ENCODE measurements around the gene SPRY4. TPM values are rescaled to one million over a fixed set of nuclear protein-coding genes. Genes with fewer than 3 reads are reported as not detected.
"Not testable (repeated sequence)": the region's sequence is repeated elsewhere in the genome, so short reads cannot be mapped to it uniquely, and the experiment has no call there.

Gene SPRY4, protein sequence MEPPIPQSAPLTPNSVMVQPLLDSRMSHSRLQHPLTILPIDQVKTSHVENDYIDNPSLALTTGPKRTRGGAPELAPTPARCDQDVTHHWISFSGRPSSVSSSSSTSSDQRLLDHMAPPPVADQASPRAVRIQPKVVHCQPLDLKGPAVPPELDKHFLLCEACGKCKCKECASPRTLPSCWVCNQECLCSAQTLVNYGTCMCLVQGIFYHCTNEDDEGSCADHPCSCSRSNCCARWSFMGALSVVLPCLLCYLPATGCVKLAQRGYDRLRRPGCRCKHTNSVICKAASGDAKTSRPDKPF
- total RNA-seq = under 1 TPM; 0.31 to 0.67 TPM

DNA sequence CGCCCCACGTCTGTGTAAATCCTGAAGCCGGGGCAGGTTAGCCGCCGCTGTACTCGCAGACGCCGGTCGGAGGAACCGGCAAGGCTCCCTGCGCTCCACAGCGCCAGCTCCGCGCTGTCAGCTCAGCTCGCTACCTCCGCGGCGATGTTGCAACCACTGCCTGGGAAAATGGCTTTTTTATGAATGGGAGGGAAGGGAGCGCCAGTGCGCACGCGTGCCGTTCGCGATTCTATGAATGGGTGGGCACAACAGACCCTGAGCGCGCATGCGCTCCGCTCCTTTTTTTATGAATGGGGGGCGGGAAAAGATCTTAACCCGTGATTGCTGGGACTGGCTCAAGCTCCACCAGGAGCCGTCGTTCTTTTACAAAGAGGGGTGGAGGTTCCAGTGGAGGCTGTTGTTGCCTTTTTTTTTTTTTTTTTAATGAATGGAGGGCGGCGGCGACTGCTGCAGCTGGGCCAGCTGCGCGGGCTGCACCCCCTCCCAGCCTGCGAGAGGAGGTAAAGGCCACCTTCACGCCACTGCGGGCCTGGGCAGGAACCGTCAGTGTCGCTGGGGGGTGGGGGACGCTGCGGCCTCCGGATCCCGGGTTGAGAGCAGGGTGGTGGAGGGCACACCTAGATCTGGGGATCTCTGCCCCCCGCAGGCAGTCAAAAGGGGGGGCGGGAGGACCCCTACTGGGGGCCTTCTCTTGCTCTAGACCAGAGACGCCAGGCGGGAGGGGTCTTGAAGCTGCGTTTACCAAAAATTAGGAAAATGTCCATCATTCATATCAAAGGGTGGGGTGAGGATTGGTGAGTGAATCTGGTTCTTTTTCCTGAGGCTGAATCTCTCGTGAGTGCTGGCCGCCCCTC is at the start of gene SPRY4:
TSS of gene SPRY4 (minus strand) at position 151 of the 854 bp plus-strand sequence. CDS start 9,913 bp downstream, outside the sequence.
- peak; percentile 95 for DNase-seq
- H3K4me3 Mint-ChIP-seq = peak within 1 kb of the TSS; percentile 85
- H3K36me3 Mint-ChIP-seq (ENCODE audit: low read depth) = no peaks in the 10 kb centered on the region
- peaks cover 28% of the 10 kb centered on the region for H3K4me1 Mint-ChIP-seq (ENCODE audit: low read depth)
- H3K9me3 Mint-ChIP-seq = no peaks in the 10 kb centered on the region
- H3K27ac Mint-ChIP-seq = peak within 1 kb of the TSS; percentile 18
- intact Hi-C loops (cut with micrococcal nuclease) = loop anchor here (1.0 to 2.0 kb wide), 7 partner anchors 32 to 401 kb away; no protein-coding TSS in a partner anchor
- CTCF ChIA-PET = interaction anchor here (0.6 to 1.6 kb wide), 5 partner anchors 9 to 225 kb away, joined by 3 to 6 read pairs (median 4); no protein-coding TSS in a partner anchor
- H3K27me3 Mint-ChIP-seq (ENCODE audit: low read depth) = peaks cover 55% of the 10 kb centered on the region

DNA sequence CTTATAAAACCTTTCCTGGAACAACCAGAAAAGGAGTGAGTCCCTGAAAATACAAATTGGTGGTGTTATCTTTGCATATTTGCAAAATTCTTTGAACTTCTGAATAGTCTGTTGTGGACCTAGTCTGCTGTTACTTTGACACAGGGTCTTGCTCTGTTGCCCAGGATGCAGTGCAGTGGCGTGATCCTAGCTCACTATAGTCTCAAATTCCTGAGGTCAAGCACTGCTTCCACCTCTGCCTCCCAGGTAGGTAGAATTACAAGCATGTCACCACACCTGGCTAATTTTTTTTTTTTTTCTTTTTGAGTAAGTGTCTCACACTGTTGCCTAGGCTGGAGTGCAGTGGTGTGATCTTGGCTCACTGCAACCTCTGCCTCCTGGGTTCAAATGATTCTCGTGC is 43.7 kb upstream of the SPRY4 start:
- CTCF ChIA-PET = interaction anchor here (0.7 to 1.6 kb wide), 2 partner anchors 10 to 64 kb away, joined by 3 to 8 read pairs; no protein-coding TSS in a partner anchor
- Mint-ChIP-seq H3K4me3 (no peak overlapping the region), H3K4me1 (ENCODE audit: low read depth) (peaks cover 8% of the 10 kb centered on the region), H3K36me3 (ENCODE audit: low read depth) (no peaks in the 10 kb centered on the region), H3K27ac (no peak overlapping the region), H3K27me3 (ENCODE audit: low read depth) (no peaks in the 10 kb centered on the region), H3K9me3 (no peaks in the 10 kb centered on the region)
- intact Hi-C loops (cut with micrococcal nuclease) = no loop called here
- DNase-seq = no peak

DNA sequence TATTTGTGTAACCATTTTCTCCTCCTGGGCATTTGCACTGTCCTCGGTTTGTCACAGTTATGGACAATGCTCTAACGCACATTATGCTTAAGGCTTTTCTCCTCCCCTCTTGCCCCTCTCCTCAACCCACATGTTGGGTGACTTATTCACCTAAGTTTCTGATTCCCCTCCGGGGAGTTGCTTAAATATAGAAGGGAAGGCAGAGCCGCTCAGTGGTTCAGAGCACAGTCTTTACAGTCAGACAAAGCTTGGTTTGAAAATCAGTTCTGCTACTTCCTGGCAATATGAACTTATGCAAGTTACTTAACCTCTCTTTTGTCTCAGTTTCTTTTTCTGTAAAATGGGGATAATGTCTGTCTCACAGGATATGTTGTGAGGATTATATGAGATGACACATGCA is 41.2 kb upstream of the SPRY4 start:
- no peak overlapping the region for H3K27ac Mint-ChIP-seq
- no peaks in the 10 kb centered on the region for H3K27me3 Mint-ChIP-seq (ENCODE audit: low read depth)
- H3K36me3 Mint-ChIP-seq (ENCODE audit: low read depth) = no peaks in the 10 kb centered on the region
- CTCF ChIA-PET = no interaction called here
- no peak overlapping the region for H3K4me3 Mint-ChIP-seq
- intact Hi-C loops (cut with micrococcal nuclease) = no loop called here
- H3K9me3 Mint-ChIP-seq = no peaks in the 10 kb centered on the region
- no peak for DNase-seq
- H3K4me1 Mint-ChIP-seq (ENCODE audit: low read depth) = peaks cover 8% of the 10 kb centered on the region

DNA sequence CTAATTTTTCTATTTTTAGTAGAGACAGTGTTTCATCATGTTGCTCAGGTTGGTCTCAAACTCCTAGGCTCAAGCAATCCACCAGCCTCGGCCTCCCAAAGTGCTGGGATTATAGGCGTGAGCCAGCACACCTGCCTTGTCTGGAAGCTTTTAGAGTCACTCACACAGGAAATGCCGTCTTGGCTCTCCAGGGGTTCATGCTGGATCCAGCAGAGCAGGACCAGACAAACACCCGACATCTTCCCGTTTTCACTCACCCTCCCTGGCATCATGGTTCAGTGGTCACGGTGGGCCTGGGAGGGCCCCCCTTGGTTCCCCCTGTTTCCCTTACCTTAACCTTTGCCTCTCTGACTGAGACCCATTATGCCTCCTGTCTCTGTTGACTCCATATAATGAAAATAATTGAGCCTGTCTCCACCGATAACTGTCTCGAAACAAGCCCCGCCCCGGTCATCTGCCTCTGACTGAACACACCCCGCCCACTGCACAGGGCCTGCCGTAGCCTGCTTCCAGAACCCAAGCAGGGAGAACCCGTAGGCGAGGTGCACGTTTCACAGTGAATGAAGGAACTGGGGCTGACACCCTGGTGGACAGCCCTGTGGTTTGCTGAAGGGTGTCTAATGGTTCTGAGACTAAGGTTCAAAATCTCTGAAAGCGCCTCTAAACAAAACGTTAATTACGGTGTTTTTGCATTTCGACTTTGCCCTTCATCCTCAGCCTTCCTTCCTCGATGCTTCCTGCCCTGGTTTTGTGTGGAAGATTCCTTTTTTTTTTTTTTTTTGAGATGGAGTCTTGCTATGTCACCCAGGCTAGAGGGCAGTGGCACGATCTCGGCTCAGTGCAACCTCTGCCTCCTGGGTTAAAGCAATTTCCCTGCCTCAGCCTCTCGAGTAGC is 39.7 kb upstream of the SPRY4 start:
- no peak overlapping the region for H3K27ac Mint-ChIP-seq
- intact Hi-C loops (cut with micrococcal nuclease) = no loop called here
- H3K27me3 Mint-ChIP-seq (ENCODE audit: low read depth) = no peaks in the 10 kb centered on the region
- DNase-seq = no peak
- H3K9me3 Mint-ChIP-seq = no peaks in the 10 kb centered on the region
- CTCF ChIA-PET = no interaction called here
- no peaks in the 10 kb centered on the region for H3K36me3 Mint-ChIP-seq (ENCODE audit: low read depth)
- H3K4me3 Mint-ChIP-seq = no peak overlapping the region
- peaks cover 23% of the 10 kb centered on the region for H3K4me1 Mint-ChIP-seq (ENCODE audit: low read depth)

DNA sequence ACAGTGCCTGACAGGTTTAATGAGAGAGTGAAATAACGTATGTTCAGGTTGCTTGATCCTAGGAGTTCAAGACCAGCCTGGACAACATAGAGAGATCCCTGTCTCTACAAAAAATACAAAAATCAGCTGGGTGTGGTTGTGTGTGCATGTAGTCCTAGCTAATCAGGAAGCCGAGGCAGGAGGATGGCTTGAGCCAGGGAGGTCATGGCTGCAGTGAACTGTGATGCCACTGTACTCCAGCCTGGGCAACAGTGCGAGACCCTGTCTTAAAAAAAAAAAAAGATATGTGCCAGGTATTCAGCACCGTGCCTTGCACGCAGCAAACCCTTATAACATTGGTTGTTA is 38.8 kb upstream of the SPRY4 start:
- Mint-ChIP-seq H3K4me3 (no peak overlapping the region), H3K4me1 (ENCODE audit: low read depth) (peaks cover 30% of the 10 kb centered on the region), H3K27ac (no peak overlapping the region), H3K27me3 (ENCODE audit: low read depth) (no peaks in the 10 kb centered on the region), H3K36me3 (ENCODE audit: low read depth) (no peaks in the 10 kb centered on the region), H3K9me3 (no peaks in the 10 kb centered on the region)
- no peak for DNase-seq
- CTCF ChIA-PET = no interaction called here
- intact Hi-C loops (cut with micrococcal nuclease) = no loop called here

DNA sequence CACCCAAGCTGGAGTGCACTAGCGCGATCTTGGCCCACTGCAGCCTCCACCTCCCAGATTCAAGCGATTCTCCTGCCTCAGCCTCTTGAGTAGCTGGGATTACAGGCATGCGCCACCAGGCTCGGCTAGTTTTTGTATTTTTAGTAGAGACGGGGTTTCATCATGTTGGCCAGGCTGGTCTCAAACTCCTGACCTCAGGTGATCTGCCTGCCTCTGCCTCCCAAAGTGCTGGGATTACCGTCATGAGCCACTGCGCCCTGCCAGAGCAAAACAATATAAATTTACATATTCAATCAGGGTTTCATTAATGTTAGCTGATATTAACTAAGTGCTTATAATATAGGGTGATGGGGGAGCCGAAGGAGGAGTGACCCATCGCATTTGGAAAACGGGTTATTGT is 37.4 kb upstream of the SPRY4 start:
- CTCF ChIA-PET = interaction anchor here (1.0 kb wide), 1 partner anchor 351 kb away, joined by 3 read pairs; no protein-coding TSS in a partner anchor
- H3K4me1 Mint-ChIP-seq (ENCODE audit: low read depth) = peaks cover 44% of the 10 kb centered on the region
- DNase-seq; H3K27ac Mint-ChIP-seq; H3K27me3 Mint-ChIP-seq (ENCODE audit: low read depth); H3K36me3 Mint-ChIP-seq (ENCODE audit: low read depth); intact Hi-C loops (cut with micrococcal nuclease); H3K4me3 Mint-ChIP-seq; H3K9me3 Mint-ChIP-seq: not testable (repeated sequence)

DNA sequence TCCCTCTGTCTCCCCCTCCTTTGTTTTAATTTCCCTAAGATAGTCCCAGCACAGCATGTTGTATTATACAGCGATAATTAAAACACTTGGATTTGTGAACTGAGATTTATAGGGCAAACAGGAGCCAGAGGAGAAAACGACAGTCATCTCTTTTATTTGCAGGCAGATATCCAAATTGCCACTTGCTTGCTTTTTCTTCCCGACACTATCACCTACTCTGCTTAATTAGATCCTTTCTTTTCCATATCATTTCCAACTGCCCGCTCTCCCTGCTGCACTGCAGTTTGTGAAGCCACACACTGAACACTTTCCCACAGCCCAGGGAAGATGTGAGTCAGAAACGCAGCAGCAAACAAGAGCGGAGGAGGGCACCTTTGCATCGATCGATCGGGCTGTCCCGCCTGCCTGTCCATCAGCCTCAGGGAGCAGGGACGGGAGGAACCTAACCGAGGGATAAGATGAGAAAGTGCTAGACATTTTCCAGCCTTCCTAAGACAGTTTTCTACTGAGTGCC is 35.8 kb upstream of the SPRY4 start:
- DNase-seq = peak; percentile 14
- intact Hi-C loops (cut with micrococcal nuclease) = no loop called here
- no peaks in the 10 kb centered on the region for H3K27me3 Mint-ChIP-seq (ENCODE audit: low read depth)
- peaks cover 44% of the 10 kb centered on the region for H3K4me1 Mint-ChIP-seq (ENCODE audit: low read depth)
- no peaks in the 10 kb centered on the region for H3K9me3 Mint-ChIP-seq
- no peak overlapping the region for H3K27ac Mint-ChIP-seq
- H3K4me3 Mint-ChIP-seq = no peak overlapping the region
- H3K36me3 Mint-ChIP-seq (ENCODE audit: low read depth) = no peaks in the 10 kb centered on the region
- CTCF ChIA-PET = no interaction called here

DNA sequence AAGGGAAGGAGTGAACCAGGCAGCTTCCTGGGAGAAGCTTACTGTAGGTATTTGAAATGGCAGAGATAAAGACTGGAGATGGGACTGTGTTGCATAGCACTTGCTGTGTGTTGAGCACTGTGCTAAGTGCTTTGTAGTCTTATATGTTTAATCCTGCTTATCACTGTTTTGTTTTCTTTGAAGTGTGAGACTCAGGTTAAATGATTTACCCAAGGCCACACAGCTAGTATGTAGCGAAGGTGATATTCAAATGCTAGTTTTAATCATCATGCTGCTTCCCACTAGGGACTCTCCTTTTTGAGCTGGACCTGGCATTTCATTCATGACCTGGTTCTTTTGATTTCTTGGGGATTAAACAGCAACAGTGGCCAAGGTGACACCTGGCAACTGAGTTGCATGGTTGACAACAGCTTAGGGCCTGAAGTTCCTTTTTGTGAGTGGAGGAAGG is 35.3 kb upstream of the SPRY4 start:
- Mint-ChIP-seq H3K4me1 (ENCODE audit: low read depth) (peaks cover 43% of the 10 kb centered on the region), H3K36me3 (ENCODE audit: low read depth) (no peaks in the 10 kb centered on the region), H3K27ac (no peak overlapping the region), H3K4me3 (no peak overlapping the region), H3K9me3 (no peaks in the 10 kb centered on the region), H3K27me3 (ENCODE audit: low read depth) (no peaks in the 10 kb centered on the region)
- peak; percentile 19 for DNase-seq
- CTCF ChIA-PET = interaction anchor here (1.4 kb wide), 1 partner anchor 35 kb away, joined by 6 read pairs; the partner anchor contains the start of gene SPRY4
- intact Hi-C loops (cut with micrococcal nuclease) = no loop called here

DNA sequence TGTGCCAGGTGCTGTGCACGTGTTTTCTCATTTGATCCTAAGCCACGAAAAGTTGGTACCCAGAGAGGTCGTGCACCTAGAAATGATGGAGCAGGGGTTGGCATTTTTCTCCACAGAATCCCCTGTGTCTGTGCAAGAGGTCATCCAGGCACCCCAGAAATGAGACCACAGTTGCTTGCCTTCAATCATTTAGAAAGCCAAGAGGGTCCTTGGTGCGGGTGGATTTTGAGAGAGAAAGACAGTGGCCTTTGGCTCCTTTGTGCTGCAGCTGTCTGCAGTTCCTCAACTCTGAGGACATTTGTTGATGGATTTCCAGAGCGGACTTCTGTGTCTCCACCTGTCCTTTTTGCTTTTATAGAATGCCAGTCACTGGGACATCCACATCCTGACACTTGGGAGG is 33.8 kb upstream of the SPRY4 start:
- H3K4me3 Mint-ChIP-seq = no peak overlapping the region
- H3K27ac Mint-ChIP-seq = no peak overlapping the region
- peaks cover 48% of the 10 kb centered on the region for H3K4me1 Mint-ChIP-seq (ENCODE audit: low read depth)
- no peak for DNase-seq
- no peaks in the 10 kb centered on the region for H3K9me3 Mint-ChIP-seq
- no peaks in the 10 kb centered on the region for H3K36me3 Mint-ChIP-seq (ENCODE audit: low read depth)
- intact Hi-C loops (cut with micrococcal nuclease) = loop anchor here (5.0 to 10.0 kb wide), 5 partner anchors 189 to 466 kb away; no protein-coding TSS in a partner anchor
- CTCF ChIA-PET = interaction anchor here (1.4 to 2.3 kb wide), 2 partner anchors 9 to 31 kb away, joined by 3 to 8 read pairs; no protein-coding TSS in a partner anchor
- H3K27me3 Mint-ChIP-seq (ENCODE audit: low read depth) = no peaks in the 10 kb centered on the region

DNA sequence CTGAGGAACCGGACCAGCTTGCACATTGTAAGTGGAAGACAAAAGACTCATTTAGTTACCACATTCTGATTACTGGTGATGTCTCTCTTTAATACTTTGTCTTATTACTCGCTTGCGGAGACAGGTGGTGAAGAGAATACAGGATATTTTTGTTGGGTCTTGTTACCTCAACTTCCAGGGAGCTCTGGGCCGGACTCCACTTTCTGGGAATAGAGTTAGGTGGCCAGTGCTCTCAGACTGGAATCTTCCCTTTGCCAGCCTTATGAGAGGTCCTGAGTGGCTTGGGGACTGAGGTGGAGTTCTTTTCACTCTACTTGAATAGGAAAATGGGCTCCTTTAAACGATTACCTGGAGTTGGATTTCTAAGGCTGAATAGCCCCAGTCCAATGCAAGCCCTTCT is 33.3 kb upstream of the SPRY4 start:
- H3K9me3 Mint-ChIP-seq = no peaks in the 10 kb centered on the region
- CTCF ChIA-PET = interaction anchor here (1.2 to 2.3 kb wide), 4 partner anchors 9 to 355 kb away, joined by 3 to 8 read pairs (median 4); no protein-coding TSS in a partner anchor

DNA sequence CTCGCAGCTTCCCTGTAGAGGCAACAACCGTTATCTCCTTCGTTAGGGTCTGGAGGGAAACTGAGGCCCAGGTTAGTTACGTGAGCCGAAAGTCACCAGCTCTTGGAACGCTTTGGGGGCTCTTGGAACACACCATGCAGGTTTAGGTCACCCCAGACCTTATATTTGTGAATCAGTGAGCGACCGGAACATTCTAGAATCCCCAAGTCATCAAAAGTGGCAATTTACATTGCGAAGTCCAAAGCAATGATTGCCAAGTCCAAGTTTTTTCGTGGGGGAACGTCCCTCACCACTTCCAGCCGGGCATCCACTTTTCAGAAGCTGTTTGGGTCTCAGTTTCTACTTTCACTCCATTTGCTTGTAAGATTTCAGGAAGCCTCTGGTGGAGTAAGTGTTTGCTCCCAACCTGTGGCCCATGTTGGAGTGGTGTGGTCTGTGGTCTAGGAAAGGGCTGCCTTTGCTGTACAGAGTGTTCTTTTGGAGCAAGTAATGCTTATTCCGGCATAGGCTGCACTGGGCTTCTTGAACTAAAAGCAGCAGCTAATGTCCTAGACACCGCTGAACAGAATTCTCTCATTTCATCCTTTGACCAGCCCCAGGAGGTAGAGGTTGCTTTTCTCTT is 32.8 kb upstream of the SPRY4 start:
- peak overlapping the region; percentile 80 for H3K27ac Mint-ChIP-seq
- no peaks in the 10 kb centered on the region for H3K27me3 Mint-ChIP-seq (ENCODE audit: low read depth)
- no peaks in the 10 kb centered on the region for H3K9me3 Mint-ChIP-seq
- CTCF ChIA-PET = interaction anchor here (0.6 to 2.3 kb wide), 6 partner anchors 10 to 355 kb away, joined by 3 to 8 read pairs (median 4); partner anchors contain the start of gene SPRY4
- H3K4me3 Mint-ChIP-seq = peak overlapping the region; percentile 68
- peaks cover 52% of the 10 kb centered on the region for H3K4me1 Mint-ChIP-seq (ENCODE audit: low read depth)
- intact Hi-C loops (cut with micrococcal nuclease) = loop anchor here (1.0 to 10.0 kb wide), 11 partner anchors 32 to 467 kb away; partner anchors contain the start of gene SPRY4
- peak; percentile 16 for DNase-seq
- H3K36me3 Mint-ChIP-seq (ENCODE audit: low read depth) = no peaks in the 10 kb centered on the region

More for the DNA sequence above, 33.3 kb upstream of the SPRY4 start:
- H3K27me3 Mint-ChIP-seq (ENCODE audit: low read depth) = no peaks in the 10 kb centered on the region
- peak overlapping the region; percentile 68 for H3K4me3 Mint-ChIP-seq
- intact Hi-C loops (cut with micrococcal nuclease) = loop anchor here (5.0 to 10.0 kb wide), 5 partner anchors 189 to 467 kb away; no protein-coding TSS in a partner anchor
- no peak for DNase-seq
- peak overlapping the region; percentile 80 for H3K27ac Mint-ChIP-seq
- no peaks in the 10 kb centered on the region for H3K36me3 Mint-ChIP-seq (ENCODE audit: low read depth)
- H3K4me1 Mint-ChIP-seq (ENCODE audit: low read depth) = peaks cover 50% of the 10 kb centered on the region
